Measurements from ENCODE around the gene MYOZ2. TPM values are rescaled to one million over a fixed set of nuclear protein-coding genes. Genes with fewer than 3 reads are reported as not detected.

MYOZ2 gene
- total and polyA plus RNA-seq, 3 experiments from 2014 or later: not detected

DNA sequence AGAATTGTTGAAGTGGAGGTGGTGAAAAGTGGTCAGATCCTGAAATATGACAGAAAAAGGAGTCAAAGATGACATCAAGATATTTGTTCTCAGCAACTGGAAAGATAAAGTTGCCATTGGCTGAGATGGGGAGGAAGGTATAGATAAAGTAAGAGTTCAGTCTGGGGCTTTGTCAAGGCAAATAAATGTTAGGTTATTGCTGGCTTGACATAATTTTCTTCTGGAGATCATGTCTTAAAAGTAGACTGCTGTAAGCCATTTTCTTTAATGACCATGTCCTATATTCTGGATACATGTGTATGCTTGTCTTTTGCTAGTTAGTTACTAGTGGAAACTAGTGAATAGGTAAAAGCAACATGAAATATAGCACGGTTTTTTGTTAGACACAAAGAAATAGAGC lies 82.5 kb downstream of the MYOZ2 start:
- H3K9me3 Mint-ChIP-seq: no peaks in the 10 kb centered on the region
- H3K4me3 Mint-ChIP-seq: no peak overlapping the region
- peaks cover 0 to 3% of the 10 kb centered on the region in 2 donors for H3K27me3 Mint-ChIP-seq

DNA sequence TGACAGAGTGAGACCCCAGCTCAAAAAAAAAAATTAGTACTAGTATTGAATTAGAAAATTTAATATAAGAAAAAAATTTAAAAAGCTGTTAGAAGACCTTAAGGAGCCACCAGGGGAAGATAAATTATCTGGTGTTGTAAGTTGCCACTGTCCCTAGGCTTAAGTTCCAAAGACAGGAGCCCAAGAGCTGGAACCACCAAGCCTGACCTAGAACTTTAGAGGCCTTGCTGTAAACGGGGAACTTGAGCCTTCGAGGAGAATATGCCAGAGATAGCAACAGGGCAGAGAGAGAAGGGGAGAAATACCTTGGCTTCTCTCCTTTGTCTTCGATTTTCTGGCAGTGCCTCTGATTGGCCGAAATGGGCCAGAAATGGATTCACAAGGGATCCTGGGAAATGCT lies 85.8 kb downstream of the MYOZ2 start:
- no peaks in the 10 kb centered on the region for H3K4me1 ChIP-seq (ENCODE audit: insufficient read depth, low read length)
- H3K36me3 Mint-ChIP-seq: peaks cover 34 to 58% (median 39%) of the 10 kb centered on the region in 3 donors

More for the DNA sequence above, 82.5 kb downstream of the MYOZ2 start:
- CTCF ChIA-PET: no interaction called here
- peaks cover 21 to 47% (median 29%) of the 10 kb centered on the region in 3 donors for H3K36me3 Mint-ChIP-seq
- H3K9me3 ChIP-seq (ENCODE audit: low read length): no peaks in the 10 kb centered on the region
- H3K4me1 ChIP-seq (ENCODE audit: insufficient read depth, low read length): peaks cover 14% of the 10 kb centered on the region
- H3K27ac ChIP-seq (ENCODE audit: low read depth, low read length): no peak overlapping the region
- no peak overlapping the region for H3K27ac Mint-ChIP-seq
- H3K4me1 Mint-ChIP-seq: peaks cover 31 to 43% (median 37%) of the 10 kb centered on the region in 3 donors
- H3K36me3 ChIP-seq (ENCODE audit: insufficient read depth, low read length): peaks cover 8% of the 10 kb centered on the region
- H3K27me3 ChIP-seq (ENCODE audit: insufficient read depth, low read length, poor library complexity, severe bottlenecking): no peaks in the 10 kb centered on the region
- POLR2A ChIA-PET: no interaction called here
- no peak for DNase-seq
- H3K4me3 ChIP-seq (ENCODE audit: low read length): no peak overlapping the region

DNA sequence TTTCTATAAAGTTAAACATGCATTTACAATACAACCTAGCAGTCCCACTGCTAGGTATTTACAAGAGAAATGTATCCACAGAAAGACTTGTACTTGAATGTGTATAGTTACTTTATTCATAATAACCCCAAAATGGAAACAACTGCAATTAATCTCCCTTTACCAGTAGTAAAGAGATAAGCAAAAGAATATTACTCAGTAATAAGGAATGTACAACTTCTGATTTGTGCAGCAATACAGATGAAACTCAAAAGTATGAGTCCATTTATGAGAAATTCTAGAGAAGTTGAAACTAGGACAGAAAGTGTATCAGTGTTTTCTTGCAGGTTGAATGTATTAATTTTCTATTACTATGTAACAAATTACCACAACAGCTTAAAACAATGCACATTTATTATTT lies 92.1 kb downstream of the MYOZ2 start:
- no peak for DNase-seq
- CTCF ChIA-PET: no interaction called here

More for the DNA sequence above, 85.8 kb downstream of the MYOZ2 start:
- H3K27ac Mint-ChIP-seq: peak overlapping the region in 1 of 8 donors; percentile 36
- no peak overlapping the region for H3K4me3 Mint-ChIP-seq
- peaks cover 17 to 32% (median 22%) of the 10 kb centered on the region in 3 donors for H3K4me1 Mint-ChIP-seq
- no peak overlapping the region for H3K27ac ChIP-seq (ENCODE audit: low read depth, low read length)
- no peak for DNase-seq
- no peaks in the 10 kb centered on the region for H3K9me3 ChIP-seq (ENCODE audit: low read length)
- peaks cover 0 to 3% of the 10 kb centered on the region in 2 donors for H3K27me3 Mint-ChIP-seq
- ChIA-PET POLR2A (interaction anchor here (0.7 kb wide), 1 partner anchor 82 kb away, joined by 3 read pairs; no protein-coding TSS in a partner anchor), CTCF (no interaction called here)
- H3K36me3 ChIP-seq (ENCODE audit: insufficient read depth, low read length): peaks cover 8% of the 10 kb centered on the region
- H3K27me3 ChIP-seq (ENCODE audit: insufficient read depth, low read length, poor library complexity, severe bottlenecking): no peaks in the 10 kb centered on the region
- H3K9me3 Mint-ChIP-seq: no peaks in the 10 kb centered on the region
- H3K4me3 ChIP-seq (ENCODE audit: low read length): no peak overlapping the region

DNA sequence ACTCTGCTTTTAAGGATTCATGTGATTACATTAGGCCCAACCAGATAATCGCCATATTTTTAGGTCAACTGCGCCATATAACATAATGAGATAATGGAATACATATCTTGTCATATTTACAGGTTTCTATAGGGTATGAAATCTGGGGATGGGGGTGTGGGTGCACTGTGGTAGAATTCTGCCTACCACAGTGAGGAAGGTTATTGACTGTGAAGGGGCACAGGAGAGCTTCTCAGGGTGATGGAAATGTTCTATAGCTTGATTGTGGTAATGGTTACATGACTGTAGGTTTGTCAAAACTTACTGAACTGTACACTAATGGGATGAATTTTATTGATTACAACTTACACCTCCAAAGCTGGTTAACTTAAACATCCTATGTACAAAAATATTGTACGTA lies 92.8 kb downstream of the MYOZ2 start:
- Mint-ChIP-seq H3K27me3 (no peaks in the 10 kb centered on the region), H3K4me3 (no peak overlapping the region), H3K36me3 (peaks cover 11 to 32% (median 19%) of the 10 kb centered on the region in 3 donors), H3K4me1 (peaks cover 27 to 55% (median 42%) of the 10 kb centered on the region in 3 donors), H3K27ac (no peak overlapping the region), H3K9me3 (no peaks in the 10 kb centered on the region)
- no peak for DNase-seq
- CTCF ChIA-PET: no interaction called here
- H3K9me3 ChIP-seq (ENCODE audit: low read length): no peaks in the 10 kb centered on the region
- no peak overlapping the region for H3K27ac ChIP-seq (ENCODE audit: low read depth, low read length)
- no peaks in the 10 kb centered on the region for H3K27me3 ChIP-seq (ENCODE audit: insufficient read depth, low read length, poor library complexity, severe bottlenecking)
- H3K36me3 ChIP-seq (ENCODE audit: insufficient read depth, low read length): no peaks in the 10 kb centered on the region
- no peak overlapping the region for H3K4me3 ChIP-seq (ENCODE audit: low read length)
- H3K4me1 ChIP-seq (ENCODE audit: insufficient read depth, low read length): peaks cover 4% of the 10 kb centered on the region
- POLR2A ChIA-PET: no interaction called here

More for the DNA sequence above, 92.1 kb downstream of the MYOZ2 start:
- Histone ChIP-seq H3K27ac (ENCODE audit: low read depth, low read length) (no peak overlapping the region), H3K27me3 (ENCODE audit: insufficient read depth, low read length, poor library complexity, severe bottlenecking) (no peaks in the 10 kb centered on the region), H3K4me1 (ENCODE audit: insufficient read depth, low read length) (no peaks in the 10 kb centered on the region), H3K4me3 (ENCODE audit: low read length) (no peak overlapping the region), H3K9me3 (ENCODE audit: low read length) (no peaks in the 10 kb centered on the region), H3K36me3 (ENCODE audit: insufficient read depth, low read length) (no peaks in the 10 kb centered on the region)
- POLR2A ChIA-PET: no interaction called here
- peaks cover 24 to 49% (median 35%) of the 10 kb centered on the region in 3 donors for H3K4me1 Mint-ChIP-seq
- peaks cover 12 to 37% (median 24%) of the 10 kb centered on the region in 3 donors for H3K36me3 Mint-ChIP-seq
- H3K27ac Mint-ChIP-seq: no peak overlapping the region
- no peaks in the 10 kb centered on the region for H3K9me3 Mint-ChIP-seq
- no peaks in the 10 kb centered on the region for H3K27me3 Mint-ChIP-seq
- no peak overlapping the region for H3K4me3 Mint-ChIP-seq

DNA sequence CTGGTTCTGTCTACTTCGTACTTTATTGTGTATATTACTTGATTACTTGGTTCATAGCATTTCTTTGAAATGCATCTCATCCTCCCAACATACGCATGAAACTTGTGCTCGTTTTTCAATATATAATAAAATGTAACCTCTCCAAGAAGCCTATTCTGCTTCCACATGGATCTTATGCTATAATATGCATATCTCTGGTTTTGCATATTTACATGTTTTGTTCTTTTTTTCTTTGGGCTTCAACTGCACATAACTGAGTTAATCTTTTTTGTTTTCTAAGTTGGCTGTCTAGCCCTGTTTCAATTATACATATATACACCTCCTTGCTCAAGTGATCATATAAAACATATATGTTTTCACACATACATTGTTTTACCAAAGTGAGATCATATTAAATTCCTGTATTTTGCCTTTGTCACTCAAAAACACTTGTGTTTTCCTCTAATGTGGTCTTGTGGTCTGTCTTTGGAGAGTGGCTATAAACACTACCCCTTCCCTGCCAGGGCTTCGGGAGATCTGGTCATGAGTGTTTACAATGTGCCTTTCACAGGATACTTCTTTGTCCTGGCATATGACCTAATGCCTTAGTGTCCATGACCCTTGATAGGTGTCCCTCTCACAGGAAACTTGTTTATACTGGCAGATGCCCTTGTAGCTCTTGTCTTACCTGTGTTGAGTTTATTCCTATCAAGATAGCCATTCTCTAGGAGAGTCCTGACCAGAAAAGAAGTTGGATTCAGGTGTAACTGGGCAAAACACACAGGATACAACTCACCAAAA lies 94.5 kb downstream of the MYOZ2 start:
- Mint-ChIP-seq H3K9me3 (no peaks in the 10 kb centered on the region), H3K4me3 (no peak overlapping the region), H3K27me3 (no peaks in the 10 kb centered on the region), H3K4me1 (peaks cover 36 to 64% (median 54%) of the 10 kb centered on the region in 3 donors), H3K36me3 (peaks cover 6 to 22% (median 8%) of the 10 kb centered on the region in 3 donors), H3K27ac (peak overlapping the region in 4 of 8 donors; percentile 6 to 49 (median 20))
- Histone ChIP-seq H3K9me3 (ENCODE audit: low read length) (no peaks in the 10 kb centered on the region), H3K4me3 (ENCODE audit: low read length) (no peak overlapping the region), H3K27ac (ENCODE audit: low read depth, low read length) (no peak overlapping the region), H3K36me3 (ENCODE audit: insufficient read depth, low read length) (no peaks in the 10 kb centered on the region), H3K27me3 (ENCODE audit: insufficient read depth, low read length, poor library complexity, severe bottlenecking) (no peaks in the 10 kb centered on the region), H3K4me1 (ENCODE audit: insufficient read depth, low read length) (peaks cover 11% of the 10 kb centered on the region)
- CTCF ChIA-PET: no interaction called here
- DNase-seq: no peak
- POLR2A ChIA-PET: no interaction called here

DNA sequence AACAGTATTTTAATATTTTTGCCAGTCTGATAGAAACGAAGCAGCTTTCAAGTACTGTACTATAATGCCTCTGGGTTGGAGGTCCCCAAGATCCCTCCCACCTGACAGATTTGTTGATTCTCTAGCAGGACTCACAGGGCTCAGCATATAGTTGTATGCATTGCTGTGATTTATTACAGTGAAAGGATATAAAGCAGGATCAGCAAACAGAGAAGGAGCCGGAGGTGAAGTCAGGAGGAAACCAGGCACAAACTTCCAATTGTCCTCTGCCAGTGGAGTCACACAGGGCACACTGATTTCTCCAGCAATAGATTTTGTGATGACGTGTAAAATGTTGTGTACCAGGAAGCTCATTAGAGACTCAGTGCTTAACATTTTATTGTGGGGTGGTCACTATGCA lies 95.9 kb downstream of the MYOZ2 start:
- peaks cover 6% of the 10 kb centered on the region for H3K36me3 ChIP-seq (ENCODE audit: insufficient read depth, low read length)
- H3K27me3 ChIP-seq (ENCODE audit: insufficient read depth, low read length, poor library complexity, severe bottlenecking): no peaks in the 10 kb centered on the region
- Mint-ChIP-seq H3K4me1 (peaks cover 43 to 70% (median 66%) of the 10 kb centered on the region in 3 donors), H3K9me3 (no peaks in the 10 kb centered on the region), H3K27me3 (no peaks in the 10 kb centered on the region), H3K36me3 (peaks cover 5 to 32% (median 14%) of the 10 kb centered on the region in 3 donors), H3K27ac (peak overlapping the region in 2 of 8 donors; percentile 20 to 36), H3K4me3 (no peak overlapping the region)
- H3K4me3 ChIP-seq (ENCODE audit: low read length): no peak overlapping the region
- peaks cover 11% of the 10 kb centered on the region for H3K4me1 ChIP-seq (ENCODE audit: insufficient read depth, low read length)
- ChIA-PET POLR2A (no interaction called here), CTCF (interaction anchor here (1.3 kb wide), 1 partner anchor 189 kb away, joined by 3 read pairs; no protein-coding TSS in a partner anchor)
- no peaks in the 10 kb centered on the region for H3K9me3 ChIP-seq (ENCODE audit: low read length)
- no peak for DNase-seq
- no peak overlapping the region for H3K27ac ChIP-seq (ENCODE audit: low read depth, low read length)

DNA sequence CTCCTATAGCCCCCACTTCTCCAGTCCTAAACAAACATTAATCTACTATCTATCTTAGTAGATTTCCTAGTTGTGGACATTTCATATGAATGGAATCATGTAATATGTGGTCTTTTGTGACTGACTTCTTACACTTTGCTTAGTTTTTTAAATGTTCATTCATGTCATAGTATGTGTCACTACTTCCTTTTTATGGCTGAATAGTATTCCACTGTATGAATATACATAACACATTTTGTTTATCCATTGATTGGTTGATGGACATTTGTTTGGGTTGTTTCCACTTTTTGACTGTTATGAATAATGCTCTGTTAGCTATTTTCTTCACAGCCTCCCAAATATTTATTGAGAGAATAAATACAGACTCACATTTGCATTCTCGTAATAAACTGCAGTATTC lies 96.7 kb downstream of the MYOZ2 start:
- H3K27ac ChIP-seq (ENCODE audit: low read depth, low read length): no peak overlapping the region
- POLR2A ChIA-PET: interaction anchor here (1.0 kb wide), 1 partner anchor 19 kb away, joined by 4 read pairs; no protein-coding TSS in a partner anchor
- no peak overlapping the region for H3K4me3 ChIP-seq (ENCODE audit: low read length)
- H3K27me3 ChIP-seq (ENCODE audit: insufficient read depth, low read length, poor library complexity, severe bottlenecking): no peaks in the 10 kb centered on the region
- Mint-ChIP-seq H3K27ac (no peak overlapping the region), H3K4me1 (peaks cover 49 to 77% (median 72%) of the 10 kb centered on the region in 3 donors), H3K36me3 (peaks cover 5 to 39% (median 17%) of the 10 kb centered on the region in 3 donors), H3K27me3 (no peaks in the 10 kb centered on the region), H3K9me3 (no peaks in the 10 kb centered on the region), H3K4me3 (no peak overlapping the region)
- CTCF ChIA-PET: interaction anchor here (1.3 kb wide), 1 partner anchor 190 kb away, joined by 3 read pairs; no protein-coding TSS in a partner anchor
- H3K4me1 ChIP-seq (ENCODE audit: insufficient read depth, low read length): peaks cover 11% of the 10 kb centered on the region
- no peaks in the 10 kb centered on the region for H3K9me3 ChIP-seq (ENCODE audit: low read length)
- peaks cover 6% of the 10 kb centered on the region for H3K36me3 ChIP-seq (ENCODE audit: insufficient read depth, low read length)
- no peak for DNase-seq

DNA sequence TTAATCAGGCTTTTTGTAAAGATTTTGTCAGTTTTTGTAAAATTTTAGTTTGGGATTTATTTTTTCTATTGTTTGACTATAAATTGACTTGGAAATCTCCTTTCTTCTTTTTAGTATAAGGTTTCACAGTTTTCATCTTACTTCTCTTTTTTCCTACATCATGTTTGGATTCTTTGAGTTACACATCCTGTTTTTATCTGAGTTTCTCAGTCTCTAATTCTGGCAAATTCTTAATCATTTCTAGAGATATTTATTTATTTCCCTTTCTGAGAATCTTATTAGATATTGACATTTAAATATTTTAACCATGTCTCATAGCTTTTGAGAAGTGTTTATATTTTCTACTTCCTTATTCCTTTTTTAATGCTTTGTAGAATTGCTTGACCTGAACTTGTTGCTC lies 97.6 kb downstream of the MYOZ2 start:
- no peak for DNase-seq
- Mint-ChIP-seq H3K27me3 (no peaks in the 10 kb centered on the region), H3K36me3 (peaks cover 5 to 42% (median 17%) of the 10 kb centered on the region in 3 donors), H3K4me3 (peak overlapping the region in 1 of 7 donors; percentile 51), H3K9me3 (no peaks in the 10 kb centered on the region), H3K27ac (peak overlapping the region in 3 of 8 donors; percentile 2 to 73 (median 51)), H3K4me1 (peaks cover 55 to 79% (median 72%) of the 10 kb centered on the region in 3 donors)
- peaks cover 11% of the 10 kb centered on the region for H3K4me1 ChIP-seq (ENCODE audit: insufficient read depth, low read length)
- H3K27ac ChIP-seq (ENCODE audit: low read depth, low read length): no peak overlapping the region
- no peaks in the 10 kb centered on the region for H3K27me3 ChIP-seq (ENCODE audit: insufficient read depth, low read length, poor library complexity, severe bottlenecking)
- POLR2A ChIA-PET: no interaction called here
- no peaks in the 10 kb centered on the region for H3K9me3 ChIP-seq (ENCODE audit: low read length)
- CTCF ChIA-PET: interaction anchor here (1.3 kb wide), 1 partner anchor 146 kb away, joined by 3 read pairs; no protein-coding TSS in a partner anchor
- H3K4me3 ChIP-seq (ENCODE audit: low read length): no peak overlapping the region
- peaks cover 6% of the 10 kb centered on the region for H3K36me3 ChIP-seq (ENCODE audit: insufficient read depth, low read length)
